ENCODE data around the gene CEP95. TPM values are rescaled to one million over a fixed set of nuclear protein-coding genes. Genes with fewer than 3 reads are reported as not detected.
A peak's percentile ranks its signal among the peaks of the same experiment; 100 is the strongest.

The CEP95 gene
- total and polyA plus RNA-seq, 2 of the 13 experiments (the other 11 are each of a cell fraction or from before 2014, with no cell fraction given) = 65.9 to 68.8 TPM

- no peak for TF ChIP-seq CTCF (CRISPR knock-in tag; IDR thresholded peaks at IDR 0.05)
- TF ChIP-seq MATR3 (CRISPR knock-in tag; IDR thresholded peaks at IDR 0.05) = no peak
- peak; percentile 97 for TF ChIP-seq ZNF687 (CRISPR knock-in tag; IDR thresholded peaks at IDR 0.05)
- no peak; the same call in 1 of the 2 replicates for TF ChIP-seq ZNF296 (CRISPR knock-in tag; conservative IDR thresholded peaks at IDR 0.05)
- TF ChIP-seq NFKB2 (CRISPR knock-in tag; IDR thresholded peaks at IDR 0.05; ENCODE audit: borderline replicate concordance) = peak; percentile 95
- peak; percentile 87 for TF ChIP-seq TAF1 (CRISPR knock-in tag; IDR thresholded peaks at IDR 0.05)
- no peak for TF ChIP-seq MIXL1 (CRISPR knock-in tag; IDR thresholded peaks at IDR 0.05)
- TF ChIP-seq SATB2 (CRISPR knock-in tag; IDR thresholded peaks at IDR 0.05) = peak; percentile 90
- TF ChIP-seq ZNF446 (CRISPR knock-in tag; IDR thresholded peaks at IDR 0.05) = peak; percentile 94
- no peak for TF ChIP-seq PLRG1 (conservative IDR thresholded peaks at IDR 0.05)
- no peak for TF ChIP-seq ZUFSP (CRISPR knock-in tag; IDR thresholded peaks at IDR 0.05; ENCODE audit: borderline replicate concordance)
- peak; percentile 73 for TF ChIP-seq BRCA1 (CRISPR knock-in tag; IDR thresholded peaks at IDR 0.05)
- peak; percentile 74; the same call in 2 of the 3 replicates for TF ChIP-seq MXI1 (IDR thresholded peaks at IDR 0.05; ENCODE audit: borderline replicate concordance, low read depth, low read length)
- TF ChIP-seq FOXJ3 (CRISPR knock-in tag; IDR thresholded peaks at IDR 0.05; ENCODE audit: borderline replicate concordance) = 0 out of 2 replicates have a peak, but pooled peaks have one; percentile 74
- no peak for TF ChIP-seq ZNF251 (CRISPR knock-in tag; IDR thresholded peaks at IDR 0.05)
- TF ChIP-seq ATF6 (CRISPR knock-in tag; conservative IDR thresholded peaks at IDR 0.05) = no peak
- no peak for TF ChIP-seq MAFF (IDR thresholded peaks at IDR 0.05; ENCODE audit: low read depth, low read length)
- TF ChIP-seq AGO1 (IDR thresholded peaks at IDR 0.05; ENCODE audit: low read depth, low read length, poor library complexity, severe bottlenecking) = peak; percentile 39
- peak; percentile 71 for TF ChIP-seq ZNF740 (CRISPR knock-in tag; IDR thresholded peaks at IDR 0.05)
- TF ChIP-seq ARNT2 (CRISPR knock-in tag; IDR thresholded peaks at IDR 0.05; ENCODE audit: low read depth) = peak; percentile 98
Observed at GRCh38 chr17:64506576-64507412, at the start of gene CEP95 (continued).

Measured in HepG2 (cell line).